ENCODE results near the gene CD59. TPM values are rescaled to one million over a fixed set of nuclear protein-coding genes. Genes with fewer than 3 reads are reported as not detected.
A peak's percentile ranks its signal among the peaks of the same experiment; 100 is the strongest.

CD59 gene
- total and polyA plus RNA-seq, 2 of the 13 experiments (the other 11 are each of a cell fraction or from before 2014, with no cell fraction given), result 127 to 289 TPM

- TF ChIP-seq, protein P1, sequence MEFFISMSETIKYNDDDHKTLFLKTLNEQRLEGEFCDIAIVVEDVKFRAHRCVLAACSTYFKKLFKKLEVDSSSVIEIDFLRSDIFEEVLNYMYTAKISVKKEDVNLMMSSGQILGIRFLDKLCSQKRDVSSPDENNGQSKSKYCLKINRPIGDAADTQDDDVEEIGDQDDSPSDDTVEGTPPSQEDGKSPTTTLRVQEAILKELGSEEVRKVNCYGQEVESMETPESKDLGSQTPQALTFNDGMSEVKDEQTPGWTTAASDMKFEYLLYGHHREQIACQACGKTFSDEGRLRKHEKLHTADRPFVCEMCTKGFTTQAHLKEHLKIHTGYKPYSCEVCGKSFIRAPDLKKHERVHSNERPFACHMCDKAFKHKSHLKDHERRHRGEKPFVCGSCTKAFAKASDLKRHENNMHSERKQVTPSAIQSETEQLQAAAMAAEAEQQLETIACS (CRISPR knock-in tag; IDR thresholded peaks at IDR 0.05), result no peak
- TF ChIP-seq SP140L (CRISPR knock-in tag; IDR thresholded peaks at IDR 0.05; ENCODE audit: borderline replicate concordance) (no peak), U2AF1 (optimal IDR thresholded peaks at IDR 0.05; ENCODE audit: low read depth, low read length) (no peak), ZFP41 (CRISPR knock-in tag; IDR thresholded peaks at IDR 0.05; ENCODE audit: borderline replicate concordance) (no peak), EZH2 (conservative IDR thresholded peaks at IDR 0.05; ENCODE audit: low read depth, low read length) (no peak), ZMAT3 (CRISPR knock-in tag; conservative IDR thresholded peaks at IDR 0.05) (no peak), SAP130 (CRISPR knock-in tag; IDR thresholded peaks at IDR 0.05; ENCODE audit: low read depth) (peak; percentile 88), ZBTB26 (CRISPR knock-in tag; IDR thresholded peaks at IDR 0.05; ENCODE audit: borderline replicate concordance) (no peak; the same call in 1 of the 2 replicates), ZNF224 (CRISPR knock-in tag; IDR thresholded peaks at IDR 0.05) (no peak)
- TF ChIP-seq, protein P2, sequence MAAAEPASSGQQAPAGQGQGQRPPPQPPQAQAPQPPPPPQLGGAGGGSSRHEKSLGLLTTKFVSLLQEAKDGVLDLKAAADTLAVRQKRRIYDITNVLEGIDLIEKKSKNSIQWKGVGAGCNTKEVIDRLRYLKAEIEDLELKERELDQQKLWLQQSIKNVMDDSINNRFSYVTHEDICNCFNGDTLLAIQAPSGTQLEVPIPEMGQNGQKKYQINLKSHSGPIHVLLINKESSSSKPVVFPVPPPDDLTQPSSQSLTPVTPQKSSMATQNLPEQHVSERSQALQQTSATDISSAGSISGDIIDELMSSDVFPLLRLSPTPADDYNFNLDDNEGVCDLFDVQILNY (CRISPR knock-in tag; conservative IDR thresholded peaks at IDR 0.05), result no peak
- TF ChIP-seq, protein P3, sequence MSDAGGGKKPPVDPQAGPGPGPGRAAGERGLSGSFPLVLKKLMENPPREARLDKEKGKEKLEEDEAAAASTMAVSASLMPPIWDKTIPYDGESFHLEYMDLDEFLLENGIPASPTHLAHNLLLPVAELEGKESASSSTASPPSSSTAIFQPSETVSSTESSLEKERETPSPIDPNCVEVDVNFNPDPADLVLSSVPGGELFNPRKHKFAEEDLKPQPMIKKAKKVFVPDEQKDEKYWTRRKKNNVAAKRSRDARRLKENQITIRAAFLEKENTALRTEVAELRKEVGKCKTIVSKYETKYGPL (CRISPR knock-in tag; IDR thresholded peaks at IDR 0.05), result no peak
- TF ChIP-seq, protein P4, sequence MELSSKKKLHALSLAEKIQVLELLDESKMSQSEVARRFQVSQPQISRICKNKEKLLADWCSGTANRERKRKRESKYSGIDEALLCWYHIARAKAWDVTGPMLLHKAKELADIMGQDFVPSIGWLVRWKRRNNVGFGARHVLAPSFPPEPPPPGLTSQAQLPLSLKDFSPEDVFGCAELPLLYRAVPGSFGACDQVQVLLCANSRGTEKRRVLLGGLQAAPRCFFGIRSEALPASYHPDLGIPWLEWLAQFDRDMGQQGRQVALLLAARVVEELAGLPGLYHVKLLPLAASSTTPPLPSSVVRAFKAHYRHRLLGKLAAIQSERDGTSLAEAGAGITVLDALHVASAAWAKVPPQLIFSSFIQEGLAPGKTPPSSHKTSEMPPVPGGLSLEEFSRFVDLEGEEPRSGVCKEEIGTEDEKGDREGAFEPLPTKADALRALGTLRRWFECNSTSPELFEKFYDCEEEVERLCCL (CRISPR knock-in tag; IDR thresholded peaks at IDR 0.05; ENCODE audit: borderline replicate concordance), result no peak
- TF ChIP-seq, protein P5, sequence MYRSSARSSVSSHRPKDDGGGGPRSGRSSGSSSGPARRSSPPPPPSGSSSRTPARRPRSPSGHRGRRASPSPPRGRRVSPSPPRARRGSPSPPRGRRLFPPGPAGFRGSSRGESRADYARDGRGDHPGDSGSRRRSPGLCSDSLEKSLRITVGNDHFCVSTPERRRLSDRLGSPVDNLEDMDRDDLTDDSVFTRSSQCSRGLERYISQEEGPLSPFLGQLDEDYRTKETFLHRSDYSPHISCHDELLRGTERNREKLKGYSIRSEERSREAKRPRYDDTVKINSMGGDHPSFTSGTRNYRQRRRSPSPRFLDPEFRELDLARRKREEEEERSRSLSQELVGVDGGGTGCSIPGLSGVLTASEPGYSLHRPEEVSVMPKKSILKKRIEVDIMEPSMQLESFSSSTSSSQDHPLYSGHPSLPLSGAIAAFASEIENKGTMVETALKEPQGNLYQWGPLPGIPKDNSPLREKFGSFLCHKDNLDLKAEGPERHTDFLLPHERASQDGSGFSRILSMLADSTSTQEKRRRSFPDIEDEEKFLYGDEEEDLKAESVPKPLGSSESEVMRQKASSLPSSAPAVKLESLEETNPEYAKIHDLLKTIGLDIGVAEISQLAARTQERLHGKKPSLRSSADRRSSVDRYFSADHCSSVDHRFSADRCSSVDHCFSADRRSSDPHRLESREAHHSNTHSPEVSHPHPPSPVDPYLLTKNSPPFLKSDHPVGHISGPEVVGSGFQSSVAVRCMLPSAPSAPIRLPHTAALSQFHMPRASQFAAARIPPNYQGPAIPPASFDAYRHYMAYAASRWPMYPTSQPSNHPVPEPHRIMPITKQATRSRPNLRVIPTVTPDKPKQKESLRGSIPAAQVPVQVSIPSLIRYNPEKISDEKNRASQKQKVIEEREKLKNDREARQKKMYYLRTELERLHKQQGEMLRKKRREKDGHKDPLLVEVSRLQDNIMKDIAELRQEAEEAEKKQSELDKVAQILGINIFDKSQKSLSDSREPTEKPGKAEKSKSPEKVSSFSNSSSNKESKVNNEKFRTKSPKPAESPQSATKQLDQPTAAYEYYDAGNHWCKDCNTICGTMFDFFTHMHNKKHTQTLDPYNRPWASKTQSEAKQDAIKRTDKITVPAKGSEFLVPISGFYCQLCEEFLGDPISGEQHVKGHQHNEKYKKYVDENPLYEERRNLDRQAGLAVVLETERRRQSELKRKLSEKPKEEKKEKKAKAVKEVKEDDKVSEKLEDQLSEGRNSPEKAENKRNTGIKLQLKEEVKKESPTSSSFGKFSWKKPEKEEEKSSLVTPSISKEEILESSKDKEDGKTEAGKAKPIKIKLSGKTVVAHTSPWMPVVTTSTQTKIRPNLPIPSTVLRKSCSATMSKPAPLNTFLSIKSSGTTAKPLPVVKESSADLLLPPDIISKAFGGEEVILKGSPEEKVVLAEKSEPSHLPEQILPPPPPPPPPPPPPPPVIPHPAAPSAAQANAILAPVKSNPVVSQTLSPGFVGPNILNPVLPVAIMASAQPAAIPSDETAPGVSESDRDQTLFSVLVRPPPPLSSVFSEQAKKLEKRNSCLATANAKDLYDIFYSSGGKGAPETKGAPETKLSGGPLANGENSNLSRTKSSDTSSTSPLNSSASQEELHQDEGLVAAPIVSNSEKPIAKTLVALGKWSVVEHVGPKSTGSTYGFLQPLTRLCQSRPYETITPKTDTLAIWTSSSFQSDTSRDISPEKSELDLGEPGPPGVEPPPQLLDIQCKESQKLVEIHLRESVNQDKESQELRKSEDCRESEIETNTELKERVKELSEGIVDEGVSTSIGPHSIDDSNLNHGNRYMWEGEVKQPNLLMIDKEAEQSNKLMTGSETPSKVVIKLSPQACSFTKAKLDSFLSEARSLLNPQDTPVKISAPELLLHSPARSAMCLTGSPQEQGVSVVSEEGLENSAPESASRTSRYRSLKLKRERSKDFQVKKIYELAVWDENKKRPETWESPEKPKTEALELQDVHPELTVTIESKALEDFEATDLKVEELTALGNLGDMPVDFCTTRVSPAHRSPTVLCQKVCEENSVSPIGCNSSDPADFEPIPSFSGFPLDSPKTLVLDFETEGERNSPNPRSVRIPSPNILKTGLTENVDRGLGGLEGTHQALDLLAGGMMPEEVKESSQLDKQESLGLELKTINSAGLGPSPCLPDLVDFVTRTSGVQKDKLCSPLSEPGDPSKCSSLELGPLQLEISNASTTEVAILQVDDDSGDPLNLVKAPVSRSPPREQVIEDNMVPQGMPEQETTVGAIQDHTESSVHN (CRISPR knock-in tag; IDR thresholded peaks at IDR 0.05), result no peak
These were observed 36.6 kb downstream of the CD59 start (continued) for GRCh38 chr11:33699515-33700062.

All from HepG2 (cell line).